ENCODE results near the gene PLS1. TPM values are rescaled to one million over a fixed set of nuclear protein-coding genes. Genes with fewer than 3 reads are reported as not detected.

PLS1 gene
- total RNA-seq, 2 donors from 2014 or later, result 6.4 to 7.0 TPM

DNA sequence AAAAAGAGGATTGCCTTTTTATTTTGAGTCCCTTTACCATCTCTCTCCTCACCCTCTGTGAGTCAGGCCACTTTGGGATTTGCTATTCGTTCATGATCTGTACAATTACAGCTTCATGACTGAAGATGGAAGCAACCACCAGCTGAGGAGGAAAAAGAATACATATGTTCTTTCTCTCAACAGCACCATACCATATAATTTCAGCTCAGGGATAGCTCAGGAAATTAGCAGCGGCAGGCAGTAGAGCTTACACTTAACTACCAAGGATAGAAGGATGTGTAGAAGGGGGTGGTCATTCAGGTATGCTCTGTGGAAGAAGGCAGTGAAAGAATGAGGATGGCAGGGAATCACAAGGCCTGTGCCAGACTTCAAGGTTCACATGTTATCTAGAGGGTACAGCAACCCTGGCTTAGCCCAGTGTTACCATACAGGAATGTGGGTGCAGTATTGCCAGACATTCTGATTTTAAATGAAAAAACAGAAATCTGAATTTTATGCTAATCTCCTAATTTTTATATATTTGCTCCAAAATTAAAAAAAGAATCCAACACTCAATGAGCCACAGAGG lies 17.9 kb downstream of the PLS1 start:
- Histone ChIP-seq H3K27ac (no peak overlapping the region), H3K9me3 (no peaks in the 10 kb centered on the region), H3K27me3 (replicated peaks; ENCODE audit: insufficient read depth) (no peaks in the 10 kb centered on the region), H3K4me1 (replicated peaks) (no peaks in the 10 kb centered on the region), H3K36me3 (no peaks in the 10 kb centered on the region), H3K4me3 (no peak overlapping the region)
- DNase-seq (ENCODE audit: low spot score), result no peak
- WGBS, result 84% methylated on average over 2 of the region's 2 CpGs
- TF ChIP-seq POLR2AphosphoS5 (IDR thresholded peaks at IDR 0.05) (no peak), POLR2A (IDR thresholded peaks at IDR 0.05) (no peak)
- TF ChIP-seq, protein P1, sequence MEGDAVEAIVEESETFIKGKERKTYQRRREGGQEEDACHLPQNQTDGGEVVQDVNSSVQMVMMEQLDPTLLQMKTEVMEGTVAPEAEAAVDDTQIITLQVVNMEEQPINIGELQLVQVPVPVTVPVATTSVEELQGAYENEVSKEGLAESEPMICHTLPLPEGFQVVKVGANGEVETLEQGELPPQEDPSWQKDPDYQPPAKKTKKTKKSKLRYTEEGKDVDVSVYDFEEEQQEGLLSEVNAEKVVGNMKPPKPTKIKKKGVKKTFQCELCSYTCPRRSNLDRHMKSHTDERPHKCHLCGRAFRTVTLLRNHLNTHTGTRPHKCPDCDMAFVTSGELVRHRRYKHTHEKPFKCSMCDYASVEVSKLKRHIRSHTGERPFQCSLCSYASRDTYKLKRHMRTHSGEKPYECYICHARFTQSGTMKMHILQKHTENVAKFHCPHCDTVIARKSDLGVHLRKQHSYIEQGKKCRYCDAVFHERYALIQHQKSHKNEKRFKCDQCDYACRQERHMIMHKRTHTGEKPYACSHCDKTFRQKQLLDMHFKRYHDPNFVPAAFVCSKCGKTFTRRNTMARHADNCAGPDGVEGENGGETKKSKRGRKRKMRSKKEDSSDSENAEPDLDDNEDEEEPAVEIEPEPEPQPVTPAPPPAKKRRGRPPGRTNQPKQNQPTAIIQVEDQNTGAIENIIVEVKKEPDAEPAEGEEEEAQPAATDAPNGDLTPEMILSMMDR (IDR thresholded peaks at IDR 0.05), result no peak
- intact Hi-C loops (cut with DNase I), result no loop called here

DNA sequence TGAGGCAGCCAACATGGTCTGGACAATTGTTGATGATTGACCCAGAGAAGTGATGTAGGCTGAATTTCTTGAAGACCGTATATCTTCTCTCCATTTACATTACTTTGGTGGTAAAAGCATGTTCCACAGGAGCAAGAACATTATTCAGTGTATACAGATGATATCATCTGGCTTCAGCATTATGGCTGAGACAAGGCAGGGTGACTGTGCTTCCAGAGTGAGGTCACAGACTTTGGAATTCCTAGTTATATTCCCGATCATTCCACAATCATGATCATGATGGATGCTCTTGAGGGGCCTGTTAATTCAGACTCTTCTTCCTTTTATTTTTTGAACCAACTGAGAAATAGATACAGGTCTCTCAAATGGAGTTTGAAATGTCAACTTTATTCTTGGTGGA lies 19.0 kb downstream of the PLS1 start:
- H3K9me3 ChIP-seq, result no peaks in the 10 kb centered on the region
- no peaks in the 10 kb centered on the region for H3K4me1 ChIP-seq (replicated peaks)
- H3K27me3 ChIP-seq (replicated peaks; ENCODE audit: insufficient read depth), result no peaks in the 10 kb centered on the region
- H3K4me3 ChIP-seq, result no peak overlapping the region
- no peaks in the 10 kb centered on the region for H3K36me3 ChIP-seq
- WGBS, result 94% methylated on average over 2 of the region's 2 CpGs
- no peak for DNase-seq (ENCODE audit: low spot score)
- no peak overlapping the region for H3K27ac ChIP-seq
- TF ChIP-seq, protein P1 (IDR thresholded peaks at IDR 0.05), result no peak
- TF ChIP-seq POLR2AphosphoS5 (IDR thresholded peaks at IDR 0.05), result no peak
- TF ChIP-seq POLR2A (IDR thresholded peaks at IDR 0.05), result no peak
- intact Hi-C loops (cut with DNase I), result no loop called here

DNA sequence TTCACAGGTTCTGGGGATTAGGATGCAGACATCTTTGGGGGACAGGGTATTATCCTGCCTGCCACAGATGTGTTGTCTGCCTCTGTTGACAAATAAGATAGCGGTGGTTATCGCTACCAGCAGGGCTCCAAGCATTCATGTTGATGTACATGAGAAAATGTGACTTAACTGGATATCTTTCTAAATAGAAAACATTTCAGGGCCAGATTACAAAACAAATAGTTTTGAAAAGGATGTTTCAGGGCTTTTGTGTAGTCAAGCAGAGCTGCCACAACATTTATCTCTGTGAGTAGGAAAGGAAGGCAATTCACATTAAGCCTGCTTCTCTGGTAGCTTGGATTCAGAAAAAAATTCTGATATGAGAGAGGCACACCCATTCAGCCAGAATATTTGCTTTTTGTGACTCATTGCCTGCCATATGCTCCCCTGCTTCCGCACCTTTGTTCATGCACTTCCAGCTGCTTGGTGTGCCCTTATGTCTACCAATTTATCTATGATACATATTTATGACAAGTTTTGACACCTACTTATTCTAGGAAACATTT lies 22.8 kb downstream of the PLS1 start:
- no peak overlapping the region for H3K4me3 ChIP-seq
- H3K27me3 ChIP-seq (replicated peaks; ENCODE audit: insufficient read depth), result no peaks in the 10 kb centered on the region
- H3K27ac ChIP-seq, result no peak overlapping the region
- no peak for DNase-seq (ENCODE audit: low spot score)
- no peaks in the 10 kb centered on the region for H3K9me3 ChIP-seq
- WGBS, result 92% methylated on average over 3 of the region's 3 CpGs
- intact Hi-C loops (cut with DNase I), result no loop called here
- H3K36me3 ChIP-seq, result no peaks in the 10 kb centered on the region
- TF ChIP-seq, protein P1 (IDR thresholded peaks at IDR 0.05), result no peak
- no peak for TF ChIP-seq POLR2AphosphoS5 (IDR thresholded peaks at IDR 0.05)
- TF ChIP-seq POLR2A (IDR thresholded peaks at IDR 0.05), result no peak
- no peaks in the 10 kb centered on the region for H3K4me1 ChIP-seq (replicated peaks)

DNA sequence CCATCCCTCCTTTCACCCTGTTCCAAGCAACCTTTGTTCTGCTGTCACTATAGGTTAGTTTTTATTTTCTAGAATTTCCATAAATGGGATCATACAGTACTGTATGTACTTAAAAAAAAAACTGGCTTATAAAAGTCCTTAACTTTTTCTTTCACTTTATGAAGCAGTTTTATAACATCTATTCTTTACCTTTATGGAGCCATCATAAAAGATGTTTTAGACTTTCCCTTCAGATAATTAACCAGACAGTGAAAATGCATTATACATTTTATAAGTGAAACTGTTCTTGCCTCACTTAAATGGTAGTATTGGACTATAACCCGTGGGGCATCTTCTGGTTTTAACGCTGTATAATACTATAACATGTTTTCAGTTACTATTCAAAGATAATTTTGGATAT lies 26.2 kb downstream of the PLS1 start:
- no peaks in the 10 kb centered on the region for H3K36me3 ChIP-seq
- no peak overlapping the region for H3K27ac ChIP-seq
- intact Hi-C loops (cut with DNase I), result no loop called here
- H3K9me3 ChIP-seq, result no peaks in the 10 kb centered on the region
- no peak for DNase-seq (ENCODE audit: low spot score)
- H3K4me1 ChIP-seq (replicated peaks), result no peaks in the 10 kb centered on the region
- H3K4me3 ChIP-seq, result no peak overlapping the region
- TF ChIP-seq POLR2AphosphoS5 (IDR thresholded peaks at IDR 0.05) (no peak), POLR2A (IDR thresholded peaks at IDR 0.05) (no peak)
- TF ChIP-seq, protein P1 (IDR thresholded peaks at IDR 0.05), result no peak
- WGBS, result 38% methylated on average over 2 of the region's 2 CpGs
- H3K27me3 ChIP-seq (replicated peaks; ENCODE audit: insufficient read depth), result no peaks in the 10 kb centered on the region

DNA sequence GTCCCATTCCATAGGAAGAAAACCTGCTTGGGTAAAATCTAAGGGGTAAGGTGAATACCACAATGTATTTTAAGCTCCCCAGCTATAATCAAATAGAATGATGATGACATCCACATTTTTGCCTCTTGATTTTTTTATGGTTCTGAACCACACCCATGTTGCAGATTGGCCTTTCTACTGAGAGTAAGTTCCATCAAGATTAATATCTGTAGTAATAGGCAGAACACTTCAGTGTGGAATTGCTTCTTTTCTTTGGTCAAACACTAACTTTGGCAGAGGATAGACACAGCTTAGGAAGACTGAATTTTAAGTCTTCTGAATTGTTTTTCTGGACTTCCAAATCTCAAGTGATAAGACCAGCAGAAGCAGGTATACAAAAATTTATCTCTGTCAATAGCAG lies 27.0 kb downstream of the PLS1 start:
- Histone ChIP-seq H3K9me3 (no peaks in the 10 kb centered on the region), H3K27me3 (replicated peaks; ENCODE audit: insufficient read depth) (no peaks in the 10 kb centered on the region), H3K4me3 (no peak overlapping the region), H3K27ac (no peak overlapping the region), H3K4me1 (replicated peaks) (no peaks in the 10 kb centered on the region), H3K36me3 (no peaks in the 10 kb centered on the region)
- intact Hi-C loops (cut with DNase I), result no loop called here
- no peak for DNase-seq (ENCODE audit: low spot score)
- TF ChIP-seq POLR2A (IDR thresholded peaks at IDR 0.05) (no peak), POLR2AphosphoS5 (IDR thresholded peaks at IDR 0.05) (no peak)
- TF ChIP-seq, protein P1 (IDR thresholded peaks at IDR 0.05), result no peak
